CD14-positive monocyte (primary cell): ENCODE measurements around the gene NCOR2. TPM values are rescaled to one million over a fixed set of nuclear protein-coding genes. Genes with fewer than 3 reads are reported as not detected.

Experiments
- DNase-seq, 3 donors: peaks; one replicate each; pipeline ENCODE4 v3.0.0-alpha.2; 2011 to 2022
- H2AFZ ChIP-seq: 2 replicates; pipeline ENCODE4 v1.6.0; 2012; ENCODE audit warnings: mild to moderate bottlenecking, low read depth, low read length, inconsistent platforms; ENCODE audit not compliant: insufficient read depth, poor library complexity, severe bottlenecking
- H3K27ac ChIP-seq, 2 donors: 1 replicate in 1 of 2; 2 replicates in 1 of 2; pipeline ENCODE4 v1.5.1; 2012 to 2013; ENCODE audit warnings: low read length in 2 of 2, control low read depth in 1 of 2, inconsistent platforms in 1 of 2, low read depth in 1 of 2, mild to moderate bottlenecking in 1 of 2
- H3K27me3 ChIP-seq, 2 donors: one replicate each; pipeline versions ENCODE4 v1.6.0 to v1.6.1; 2011 to 2013; ENCODE audit warnings: low read length in 2 of 2; ENCODE audit not compliant: control insufficient read depth in 2 of 2, insufficient read depth in 2 of 2
- H3K36me3 ChIP-seq, 2 donors: replicated peaks in 1 of 2; 1 replicate in 1 of 2; 2 replicates in 1 of 2; pipeline versions ENCODE4 v1.5.1 to v1.6.1; 2012 to 2013; ENCODE audit warnings: low read length in 2 of 2, control low read depth in 1 of 2, inconsistent platforms in 1 of 2, mild to moderate bottlenecking in 1 of 2; ENCODE audit not compliant: insufficient read depth in 2 of 2, control insufficient read depth in 1 of 2
- H3K4me1 ChIP-seq, 2 donors: 1 replicate in 1 of 2; 2 replicates in 1 of 2; pipeline versions ENCODE4 v1.5.1 to v1.6.1; 2012 to 2013; ENCODE audit warnings: low read length in 2 of 2, control low read depth in 1 of 2, inconsistent platforms in 1 of 2, mild to moderate bottlenecking in 1 of 2, moderate library complexity in 1 of 2; ENCODE audit not compliant: insufficient read depth in 2 of 2, control insufficient read depth in 1 of 2
- H3K4me2 ChIP-seq: replicated peaks from 2 replicates; pipeline ENCODE3; 2012; ENCODE audit warnings: low read length, moderate library complexity, mild to moderate bottlenecking; ENCODE audit not compliant: poor library complexity, severe bottlenecking; ENCODE audit errors: extremely low read depth
- H3K4me3 ChIP-seq, 3 experiments: fragments of 200-600 bp in 1 of 3; sonication (generic) in 1 of 3; replicated peaks in 1 of 3; 1 replicate in 2 of 3; 2 replicates in 1 of 3; pipeline ENCODE4 v1.5.1; 2011 to 2013; ENCODE audit warnings: low read length in 3 of 3, mild to moderate bottlenecking in 3 of 3, control low read depth in 2 of 3, low read depth in 2 of 3, inconsistent platforms in 1 of 3, moderate library complexity in 1 of 3
- H3K79me2 ChIP-seq: 2 replicates; pipeline ENCODE4 v1.6.0; 2012; ENCODE audit warnings: mild to moderate bottlenecking, control low read depth, inconsistent platforms, low read length, moderate library complexity; ENCODE audit not compliant: insufficient read depth
- H3K9ac ChIP-seq: 2 replicates; pipeline ENCODE4 v1.6.0; 2017; ENCODE audit warnings: low read length, mild to moderate bottlenecking; ENCODE audit not compliant: insufficient read depth, poor library complexity, severe bottlenecking
- H3K9me3 ChIP-seq, 2 donors: replicated peaks in 1 of 2; 1 replicate in 1 of 2; 2 replicates in 1 of 2; pipeline versions ENCODE4 v1.5.1 to v1.6.1; 2012 to 2013; ENCODE audit warnings: low read length in 2 of 2, control low read depth in 1 of 2; ENCODE audit not compliant: control insufficient read depth in 1 of 2, insufficient read depth in 1 of 2
- H4K20me1 ChIP-seq: 2 replicates; pipeline ENCODE4 v1.6.0; 2012; ENCODE audit warnings: mild to moderate bottlenecking, low read length, control low read depth, moderate library complexity; ENCODE audit not compliant: insufficient read depth
- H3K27ac Mint-ChIP-seq, 7 donors: one replicate each; pipeline ENCODE4 v1.8.0; 2020; ENCODE audit warnings: mild to moderate bottlenecking in 7 of 7, mixed read lengths in 7 of 7, moderate library complexity in 6 of 7, inconsistent platforms in 2 of 7
- H3K27me3 Mint-ChIP-seq, 3 donors: one replicate each; pipeline ENCODE4 v1.8.0; 2021 to 2022; ENCODE audit warnings: low read depth in 3 of 3, mild to moderate bottlenecking in 3 of 3, mixed read lengths in 3 of 3, moderate library complexity in 3 of 3, inconsistent platforms in 1 of 3
- H3K36me3 Mint-ChIP-seq, 2 donors: one replicate each; pipeline ENCODE4 v1.8.0; 2020; ENCODE audit warnings: mixed read lengths in 2 of 2, inconsistent platforms in 1 of 2, mild to moderate bottlenecking in 1 of 2
- H3K4me1 Mint-ChIP-seq: one replicate; pipeline ENCODE4 v1.8.0; 2020; ENCODE audit warnings: mild to moderate bottlenecking, mixed read lengths
- H3K4me3 Mint-ChIP-seq, 2 donors: one replicate each; pipeline ENCODE4 v1.8.0; 2020; ENCODE audit warnings: mild to moderate bottlenecking in 2 of 2, mixed read lengths in 2 of 2, moderate library complexity in 1 of 2
- H3K9me3 Mint-ChIP-seq, 7 donors: one replicate each; pipeline ENCODE4 v1.8.0; 2020 to 2022; ENCODE audit warnings: mixed read lengths in 7 of 7, mild to moderate bottlenecking in 6 of 7, moderate library complexity in 6 of 7, inconsistent platforms in 2 of 7
- CTCF ChIP-seq: fragments of 200-600 bp; IDR thresholded peaks from one replicate; pipeline ENCODE4 v1.8.0; 2022; ENCODE audit warnings: antibody characterized with exemption, mild to moderate bottlenecking
- WGBS: methylation state at CpG from one replicate; pipeline ENCODE4 v1.1.5; 2013; ENCODE audit warnings: missing lambda C conversion rate; ENCODE audit not compliant: insufficient coverage; 5-methylcytosine and 5-hydroxymethylcytosine counted together
- intact Hi-C, 2 donors: fragments of 100-400 bp; cut with micrococcal nuclease; formaldehyde crosslinking; loops; one replicate each; pipeline versions ENCODE4 v1.15.0 to v1.15.1; 2023
- polyA plus RNA-seq, 3 donors: library from polyadenylated mRNA; depleted of rRNA in 1 of 3; unstranded in 2 of 3; stranded (reverse) in 1 of 3; fragments of 300-500 nt in 2 of 3; fragments of >200 nt in 1 of 3; fragmentation: Illumina TruSeq in 2 of 3; gene quantifications; 1 replicate in 2 of 3; 2 replicates in 1 of 3; pipeline ENCODE4 v1.2.3, GENCODE V29; 2012 to 2021

Gene NCOR2
- polyA plus RNA-seq, 3 donors = 4.7 to 46.8 (median 5.5) TPM

DNA sequence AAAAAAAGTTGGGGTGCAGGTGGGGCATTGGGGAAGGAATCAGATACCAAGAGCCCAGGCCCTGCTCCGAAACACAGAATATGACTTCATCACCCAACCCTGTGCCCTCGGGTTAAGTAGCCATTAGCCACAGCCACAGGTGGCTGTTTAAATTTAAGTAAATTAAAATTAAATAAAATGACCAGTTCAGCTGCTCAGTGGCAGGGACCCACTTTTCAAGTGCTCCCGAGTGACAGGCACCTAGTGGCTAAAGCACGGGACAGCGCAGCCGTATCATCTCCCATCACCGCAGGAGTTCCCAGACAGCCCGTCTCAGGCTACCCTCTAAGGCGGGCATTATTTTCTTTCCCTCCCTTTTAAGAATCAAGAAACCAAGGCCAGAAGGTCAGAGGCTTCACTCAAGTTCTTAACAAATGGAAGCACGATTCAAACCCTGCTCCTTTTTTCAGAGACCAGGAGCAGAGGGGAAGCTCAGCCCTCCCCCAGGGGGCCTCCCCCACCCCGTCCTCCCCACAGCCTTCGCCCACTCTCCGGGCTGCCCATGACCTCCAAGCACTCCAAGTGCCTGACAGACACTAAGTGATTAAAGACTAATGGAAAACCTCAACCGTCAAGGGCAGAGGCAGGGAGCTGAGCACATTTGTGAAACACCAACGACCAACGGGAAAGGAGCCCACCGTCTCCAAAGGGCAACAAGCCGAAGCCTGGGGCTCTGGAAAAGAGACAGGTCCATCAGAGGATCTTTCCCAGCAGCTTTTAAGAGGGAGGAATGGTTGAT lies 5.2 kb downstream of the NCOR2 start:
- no peaks in the 10 kb centered on the region for H3K27me3 Mint-ChIP-seq
- H3K27me3 ChIP-seq = no peaks in the 10 kb centered on the region
- peaks cover 100% of the 10 kb centered on the region for H3K79me2 ChIP-seq
- no peaks in the 10 kb centered on the region for H3K9me3 ChIP-seq
- H3K4me1 Mint-ChIP-seq = peaks cover 56% of the 10 kb centered on the region
- peaks cover 0 to 2% (median 0%) of the 10 kb centered on the region in 7 donors for H3K9me3 Mint-ChIP-seq
- H3K27ac Mint-ChIP-seq = peak overlapping the region in 1 of 7 donors; percentile 16
- DNase-seq = no peak
- TF ChIP-seq CTCF = no peak
- H3K27ac ChIP-seq = no peak overlapping the region
- peak overlapping the region in 1 of 3 experiments; percentile 23 for H3K4me3 ChIP-seq
- peaks cover 91% of the 10 kb centered on the region for H4K20me1 ChIP-seq
- 48% methylated on average over 11 of the region's 18 CpGs for WGBS
- no peak overlapping the region for H2AFZ ChIP-seq
- peaks cover 20 to 31% of the 10 kb centered on the region in 2 donors for H3K36me3 Mint-ChIP-seq
- H3K36me3 ChIP-seq = peaks cover 3 to 23% of the 10 kb centered on the region in 2 donors
- intact Hi-C loops = loop anchor here in 1 of 2 donors (10.0 kb wide), 1 partner anchor 93 kb away; no protein-coding TSS in a partner anchor
- H3K9ac ChIP-seq = no peak overlapping the region
- H3K4me2 ChIP-seq = peak overlapping the region; percentile 41
- peaks cover 47 to 53% of the 10 kb centered on the region in 2 donors for H3K4me1 ChIP-seq
- peak overlapping the region in 1 of 2 donors; percentile 41 for H3K4me3 Mint-ChIP-seq

GRCh38 chr12:124561231-124561630 lies 6.2 kb downstream of the NCOR2 start:
- Mint-ChIP-seq H3K4me3 (peak overlapping the region; percentile 55 to 76), H3K27me3 (no peaks in the 10 kb centered on the region), H3K36me3 (peaks cover 24 to 39% of the 10 kb centered on the region in 2 donors), H3K27ac (peak overlapping the region in 5 of 7 donors; percentile 13 to 73 (median 39)), H3K9me3 (peaks cover 0 to 2% (median 0%) of the 10 kb centered on the region in 7 donors), H3K4me1 (peaks cover 65% of the 10 kb centered on the region)
- H2AFZ ChIP-seq = no peak overlapping the region
- TF ChIP-seq CTCF = no peak
- peaks cover 98% of the 10 kb centered on the region for H4K20me1 ChIP-seq
- peaks cover 3 to 27% of the 10 kb centered on the region in 2 donors for H3K36me3 ChIP-seq
- peak overlapping the region in 1 of 3 experiments; percentile 23 for H3K4me3 ChIP-seq
- WGBS = 2% methylated on average over 6 of the region's 10 CpGs
- H3K9me3 ChIP-seq = no peaks in the 10 kb centered on the region
- peaks cover 100% of the 10 kb centered on the region for H3K79me2 ChIP-seq
- H3K4me1 ChIP-seq = peaks cover 48 to 59% of the 10 kb centered on the region in 2 donors
- H3K4me2 ChIP-seq = peak overlapping the region; percentile 41
- intact Hi-C loops = loop anchor here in 1 of 2 donors (10.0 kb wide), 1 partner anchor 94 kb away; no protein-coding TSS in a partner anchor
- no peak overlapping the region for H3K27ac ChIP-seq
- peak in 1 of 3 donors; percentile 48 for DNase-seq
- no peaks in the 10 kb centered on the region for H3K27me3 ChIP-seq
- no peak overlapping the region for H3K9ac ChIP-seq
